PFSK-1 (cell line): ENCODE data around the gene SLC25A18.

Experiments
- FOXP2 ChIP-seq: optimal IDR thresholded peaks from 2 replicates; pipeline ENCODE3; 2011; ENCODE audit warnings: borderline replicate concordance, control low read depth, inconsistent platforms; ENCODE audit not compliant: insufficient read depth; ENCODE audit errors: extremely low read length, extremely low read depth
- POLR2AphosphoS5 ChIP-seq: IDR thresholded peaks from 2 replicates; pipeline ENCODE4 v1.6.1; 2012; ENCODE audit warnings: low read depth, mild to moderate bottlenecking, control low read depth, low read length, moderate library complexity
- SIN3A ChIP-seq: IDR thresholded peaks from 2 replicates; pipeline ENCODE4 v1.6.1; 2012; ENCODE audit warnings: mild to moderate bottlenecking, low read length, moderate library complexity, borderline replicate concordance; ENCODE audit not compliant: insufficient read depth
- TAF1 ChIP-seq: IDR thresholded peaks from 2 replicates; pipeline ENCODE4 v1.6.1; 2012; ENCODE audit warnings: low read length, control low read depth, borderline replicate concordance; ENCODE audit not compliant: insufficient read depth
- TF ChIP-seq, protein P1 (sequence below), 2 experiments: IDR thresholded peaks; 2 replicates each; pipeline versions ENCODE4 v1.6.1 to v1.8.0; 2011 to 2012; ENCODE audit warnings: low read depth in 2 of 2, low read length in 2 of 2, control low read depth in 1 of 2, inconsistent platforms in 1 of 2, mild to moderate bottlenecking in 1 of 2, moderate library complexity in 1 of 2; ENCODE audit not compliant: insufficient read depth in 1 of 2

The SLC25A18 gene

GRCh38 chr22:17597217-17597616 is 33.9 kb downstream of the SLC25A18 start:
- TF ChIP-seq TAF1 (no peak), SIN3A (no peak), POLR2AphosphoS5 (no peak), FOXP2 (no peak)
- TF ChIP-seq, protein P1, sequence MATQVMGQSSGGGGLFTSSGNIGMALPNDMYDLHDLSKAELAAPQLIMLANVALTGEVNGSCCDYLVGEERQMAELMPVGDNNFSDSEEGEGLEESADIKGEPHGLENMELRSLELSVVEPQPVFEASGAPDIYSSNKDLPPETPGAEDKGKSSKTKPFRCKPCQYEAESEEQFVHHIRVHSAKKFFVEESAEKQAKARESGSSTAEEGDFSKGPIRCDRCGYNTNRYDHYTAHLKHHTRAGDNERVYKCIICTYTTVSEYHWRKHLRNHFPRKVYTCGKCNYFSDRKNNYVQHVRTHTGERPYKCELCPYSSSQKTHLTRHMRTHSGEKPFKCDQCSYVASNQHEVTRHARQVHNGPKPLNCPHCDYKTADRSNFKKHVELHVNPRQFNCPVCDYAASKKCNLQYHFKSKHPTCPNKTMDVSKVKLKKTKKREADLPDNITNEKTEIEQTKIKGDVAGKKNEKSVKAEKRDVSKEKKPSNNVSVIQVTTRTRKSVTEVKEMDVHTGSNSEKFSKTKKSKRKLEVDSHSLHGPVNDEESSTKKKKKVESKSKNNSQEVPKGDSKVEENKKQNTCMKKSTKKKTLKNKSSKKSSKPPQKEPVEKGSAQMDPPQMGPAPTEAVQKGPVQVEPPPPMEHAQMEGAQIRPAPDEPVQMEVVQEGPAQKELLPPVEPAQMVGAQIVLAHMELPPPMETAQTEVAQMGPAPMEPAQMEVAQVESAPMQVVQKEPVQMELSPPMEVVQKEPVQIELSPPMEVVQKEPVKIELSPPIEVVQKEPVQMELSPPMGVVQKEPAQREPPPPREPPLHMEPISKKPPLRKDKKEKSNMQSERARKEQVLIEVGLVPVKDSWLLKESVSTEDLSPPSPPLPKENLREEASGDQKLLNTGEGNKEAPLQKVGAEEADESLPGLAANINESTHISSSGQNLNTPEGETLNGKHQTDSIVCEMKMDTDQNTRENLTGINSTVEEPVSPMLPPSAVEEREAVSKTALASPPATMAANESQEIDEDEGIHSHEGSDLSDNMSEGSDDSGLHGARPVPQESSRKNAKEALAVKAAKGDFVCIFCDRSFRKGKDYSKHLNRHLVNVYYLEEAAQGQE (IDR thresholded peaks at IDR 0.05; ENCODE audit: insufficient read depth in 1 of 2, low read depth in 2 of 2, low read length in 2 of 2): no peak

- TF ChIP-seq POLR2AphosphoS5 (no peak), SIN3A (no peak), FOXP2 (no peak), TAF1 (no peak)
- TF ChIP-seq, protein P1 (IDR thresholded peaks at IDR 0.05; ENCODE audit: insufficient read depth in 1 of 2, low read depth in 2 of 2, low read length in 2 of 2): no peak
These were observed 35.0 kb downstream of the SLC25A18 start for GRCh38 chr22:17598318-17598717.

GRCh38 chr22:17601031-17601430 is 37.7 kb downstream of the SLC25A18 start:
- TF ChIP-seq SIN3A: no peak
- no peak for TF ChIP-seq FOXP2

DNA sequence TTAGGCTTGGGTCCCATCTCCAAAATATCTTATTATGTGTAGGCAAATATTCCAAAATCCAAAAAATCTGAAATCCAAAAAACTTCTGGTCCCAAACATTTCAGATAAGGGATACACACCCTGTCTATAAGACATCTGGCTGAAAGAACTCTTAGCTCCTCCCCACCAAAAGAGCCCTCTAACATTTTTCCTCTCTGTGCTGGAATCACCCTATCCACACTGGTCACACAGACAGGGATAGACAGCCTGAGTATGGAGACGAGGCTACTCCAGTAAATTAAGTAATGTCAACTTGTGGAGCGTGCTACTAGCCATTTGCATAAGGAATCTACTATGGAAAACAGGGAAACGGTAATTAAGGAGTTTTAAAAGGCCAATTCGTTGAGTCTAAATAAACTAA is 40.4 kb downstream of the SLC25A18 start:
- TF ChIP-seq, protein P1 (IDR thresholded peaks at IDR 0.05; ENCODE audit: insufficient read depth in 1 of 2, low read depth in 2 of 2, low read length in 2 of 2): no peak
- TF ChIP-seq SIN3A (no peak), POLR2AphosphoS5 (no peak), FOXP2 (no peak), TAF1 (no peak)

DNA sequence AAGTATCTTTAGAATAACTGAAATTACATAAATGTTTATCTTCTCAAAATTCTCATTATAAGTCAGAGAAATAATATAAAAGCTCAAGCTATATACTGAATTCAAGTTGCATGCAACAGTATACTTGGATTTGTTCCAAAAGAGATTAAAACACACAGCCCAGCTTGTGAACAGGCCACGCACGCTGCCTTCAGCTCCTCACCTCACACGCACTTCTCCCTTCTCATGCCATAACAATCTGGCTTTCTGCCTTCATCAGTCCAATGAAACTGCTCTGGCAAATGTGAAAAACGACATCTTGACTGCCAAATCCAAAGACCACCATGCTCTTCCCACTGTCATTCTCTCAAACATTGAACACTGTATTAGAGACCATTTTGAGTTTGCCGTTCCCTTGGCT is 43.2 kb downstream of the SLC25A18 start:
- no peak for TF ChIP-seq FOXP2

GRCh38 chr22:17607891-17608521 is 44.7 kb downstream of the SLC25A18 start:
- no peak for TF ChIP-seq FOXP2
- TF ChIP-seq SIN3A: no peak
- no peak for TF ChIP-seq POLR2AphosphoS5
- TF ChIP-seq, protein P1 (IDR thresholded peaks at IDR 0.05; ENCODE audit: insufficient read depth in 1 of 2, low read depth in 2 of 2, low read length in 2 of 2): no peak
- TF ChIP-seq TAF1: no peak
